Right lobe of liver (tissue), 4 donors: ENCODE measurements around the gene SYNE2.

Experiments used
- POLR2A ChIP-seq: fragments of 450-650 bp; IDR thresholded peaks from one replicate; pipeline ENCODE4 v1.6.1; 2017; ENCODE audit warnings: antibody characterized with exemption, mild to moderate bottlenecking
- TF ChIP-seq, protein P1 (sequence below), 4 donors: fragments of 200-600 bp in 3 of 4; fragments of 450-650 bp in 1 of 4; IDR thresholded peaks; one replicate each; pipeline versions ENCODE4 v1.5.1 to v1.8.0; 2016 to 2022; ENCODE audit warnings: antibody characterized with exemption in 4 of 4, mild to moderate bottlenecking in 2 of 4
- donor health status: DM: no; HTN: no; CAD: no.
- donor health status: DM: no; HTN: no; CAD: no.
- donor health status: DM: no; HTN: yes; CAD: no.

DNA sequence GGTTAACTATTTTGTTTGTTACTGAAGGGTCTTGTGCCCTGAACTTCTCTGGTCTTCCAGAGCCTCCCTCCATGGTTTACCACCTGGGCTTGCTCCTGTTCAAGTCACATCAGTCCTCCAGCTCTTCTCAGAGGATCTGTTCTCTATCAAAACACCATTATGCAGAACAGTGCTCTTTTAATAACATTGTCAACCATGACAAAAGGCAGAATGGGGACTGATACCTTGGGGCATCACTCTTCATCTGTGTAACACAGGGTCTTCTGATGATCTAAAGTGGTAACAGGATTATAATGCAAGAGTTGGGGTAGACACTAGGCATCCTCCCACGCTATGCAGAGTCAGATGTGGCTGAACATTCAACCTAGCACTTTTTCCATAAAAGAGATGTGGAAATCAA lies 403.0 kb downstream of the SYNE2 start:
- TF ChIP-seq, protein P1, sequence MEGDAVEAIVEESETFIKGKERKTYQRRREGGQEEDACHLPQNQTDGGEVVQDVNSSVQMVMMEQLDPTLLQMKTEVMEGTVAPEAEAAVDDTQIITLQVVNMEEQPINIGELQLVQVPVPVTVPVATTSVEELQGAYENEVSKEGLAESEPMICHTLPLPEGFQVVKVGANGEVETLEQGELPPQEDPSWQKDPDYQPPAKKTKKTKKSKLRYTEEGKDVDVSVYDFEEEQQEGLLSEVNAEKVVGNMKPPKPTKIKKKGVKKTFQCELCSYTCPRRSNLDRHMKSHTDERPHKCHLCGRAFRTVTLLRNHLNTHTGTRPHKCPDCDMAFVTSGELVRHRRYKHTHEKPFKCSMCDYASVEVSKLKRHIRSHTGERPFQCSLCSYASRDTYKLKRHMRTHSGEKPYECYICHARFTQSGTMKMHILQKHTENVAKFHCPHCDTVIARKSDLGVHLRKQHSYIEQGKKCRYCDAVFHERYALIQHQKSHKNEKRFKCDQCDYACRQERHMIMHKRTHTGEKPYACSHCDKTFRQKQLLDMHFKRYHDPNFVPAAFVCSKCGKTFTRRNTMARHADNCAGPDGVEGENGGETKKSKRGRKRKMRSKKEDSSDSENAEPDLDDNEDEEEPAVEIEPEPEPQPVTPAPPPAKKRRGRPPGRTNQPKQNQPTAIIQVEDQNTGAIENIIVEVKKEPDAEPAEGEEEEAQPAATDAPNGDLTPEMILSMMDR (IDR thresholded peaks at IDR 0.05) = no peak
- TF ChIP-seq POLR2A = no peak
